Endothelial cell (in vitro differentiated cells): ENCODE results near the gene TPH2. TPM values are rescaled to one million over a fixed set of nuclear protein-coding genes. Genes with fewer than 3 reads are reported as not detected.

Source experiments
- DNase-seq: peaks from one replicate; pipeline ENCODE4 v3.0.0; 2021; ENCODE audit warnings: low spot score
- H3K27ac Mint-ChIP-seq: one replicate; pipeline ENCODE4 v1.8.0; 2021; ENCODE audit warnings: mixed read lengths, inconsistent platforms; ENCODE audit not compliant: unreplicated experiment
- H3K27me3 Mint-ChIP-seq: one replicate; pipeline ENCODE4 v1.8.0; 2021; ENCODE audit warnings: mild to moderate bottlenecking, moderate library complexity, mixed read lengths, inconsistent platforms; ENCODE audit not compliant: unreplicated experiment
- H3K36me3 Mint-ChIP-seq: one replicate; pipeline ENCODE4 v1.8.0; 2021; ENCODE audit warnings: mild to moderate bottlenecking, low read depth, mixed read lengths, inconsistent platforms; ENCODE audit not compliant: unreplicated experiment
- H3K4me1 Mint-ChIP-seq: one replicate; pipeline ENCODE4 v1.8.0; 2021; ENCODE audit warnings: mild to moderate bottlenecking, mixed read lengths, inconsistent platforms; ENCODE audit not compliant: unreplicated experiment
- H3K4me3 Mint-ChIP-seq: one replicate; pipeline ENCODE4 v1.8.0; 2021; ENCODE audit warnings: mild to moderate bottlenecking, mixed read lengths, inconsistent platforms; ENCODE audit not compliant: unreplicated experiment
- H3K9me3 Mint-ChIP-seq: one replicate; pipeline ENCODE4 v1.8.0; 2021; ENCODE audit warnings: mixed read lengths, inconsistent platforms; ENCODE audit not compliant: unreplicated experiment
- CTCF ChIP-seq: fragments of 200-600 bp; sonication (generic); IDR thresholded peaks from one replicate; pipeline ENCODE4 v1.5.0; 2021; ENCODE audit warnings: antibody characterized with exemption; ENCODE audit not compliant: unreplicated experiment
- long read RNA-seq: library from polyadenylated mRNA; unstranded; transcript quantifications from one replicate; pipeline ENCODE4 v2.0.0, GENCODE V29; 2020; ENCODE audit not compliant: unreplicated experiment
- total RNA-seq: library from RNA; stranded (reverse); fragmentation: NEBNext Ultra II Directional; extraction: Animal tissue kit (Norgen Biotek cat#: 25700); gene quantifications from one replicate; pipeline ENCODE4 v1.2.1, GENCODE V29; 2021; ENCODE audit not compliant: unreplicated experiment

TPH2 gene
- total RNA-seq, result 0.10 TPM
- long read RNA-seq, result 0 reads

- Mint-ChIP-seq H3K4me1 (peaks cover 12% of the 10 kb centered on the region), H3K4me3 (no peak within 1 kb of the TSS), H3K27ac (no peak within 1 kb of the TSS), H3K9me3 (no peaks in the 10 kb centered on the region), H3K36me3 (no peaks in the 10 kb centered on the region), H3K27me3 (peaks cover 2% of the 10 kb centered on the region)
- peak; percentile 76 for TF ChIP-seq CTCF
- DNase-seq, result peak; percentile 96
These were observed at the start of gene TPH2 for GRCh38 chr12:71938728-71939385. Gene TPH2 (plus strand): TSS chr12:71938845. CDS start chr12:71938987, 142 bp downstream.

- H3K36me3 Mint-ChIP-seq, result peaks cover 6% of the 10 kb centered on the region
- no peak for TF ChIP-seq CTCF
- no peak overlapping the region for H3K27ac Mint-ChIP-seq
- H3K4me3 Mint-ChIP-seq, result no peak overlapping the region
- no peaks in the 10 kb centered on the region for H3K27me3 Mint-ChIP-seq
- DNase-seq, result no peak
- no peaks in the 10 kb centered on the region for H3K9me3 Mint-ChIP-seq
- no peaks in the 10 kb centered on the region for H3K4me1 Mint-ChIP-seq
These were observed 48.2 kb upstream of the TPH2 start for GRCh38 chr12:71890475-71890874.

- H3K4me3 Mint-ChIP-seq, result no peak overlapping the region
- no peak for TF ChIP-seq CTCF
- no peaks in the 10 kb centered on the region for H3K27me3 Mint-ChIP-seq
- no peak overlapping the region for H3K27ac Mint-ChIP-seq
- no peak for DNase-seq
- H3K9me3 Mint-ChIP-seq, result no peaks in the 10 kb centered on the region
- H3K36me3 Mint-ChIP-seq, result no peaks in the 10 kb centered on the region
- H3K4me1 Mint-ChIP-seq, result no peaks in the 10 kb centered on the region
These were observed 46.6 kb upstream of the TPH2 start for GRCh38 chr12:71892059-71892458.

DNA sequence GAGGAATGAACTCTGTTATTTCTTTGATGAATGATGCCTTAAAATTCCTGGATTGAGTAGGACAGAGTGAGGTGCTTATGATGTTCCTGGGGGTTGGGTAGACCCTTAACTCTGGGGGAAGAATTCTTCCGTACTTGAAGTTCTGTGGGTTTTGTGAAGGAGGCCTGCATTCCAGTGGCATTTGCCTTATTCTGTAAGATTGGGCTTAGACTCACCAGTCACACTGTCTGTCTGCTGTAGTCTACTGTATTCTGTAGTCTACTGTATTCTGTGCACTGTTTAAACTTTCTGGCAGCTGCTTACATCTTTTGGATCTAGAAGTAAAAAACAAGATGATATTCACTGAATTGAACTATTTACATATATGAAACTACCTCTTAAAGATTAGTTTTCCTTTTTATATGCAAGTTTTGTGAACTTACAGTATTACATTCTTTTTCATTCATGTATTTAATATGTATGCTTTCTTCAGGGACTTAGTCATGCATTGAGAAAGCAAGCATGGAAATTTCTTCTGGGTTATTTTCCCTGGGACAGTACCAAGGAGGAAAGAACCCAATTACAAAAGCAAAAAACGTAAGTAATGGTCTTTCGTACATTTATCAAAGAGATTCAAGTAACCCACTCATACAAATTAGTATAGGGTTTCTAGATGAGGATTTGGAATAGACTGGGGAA is 42.3 kb upstream of the TPH2 start:
- no peak for DNase-seq
- Mint-ChIP-seq H3K9me3 (no peaks in the 10 kb centered on the region), H3K36me3 (no peaks in the 10 kb centered on the region), H3K4me1 (no peaks in the 10 kb centered on the region), H3K27me3 (no peaks in the 10 kb centered on the region), H3K27ac (no peak overlapping the region), H3K4me3 (no peak overlapping the region)
- TF ChIP-seq CTCF, result no peak

DNA sequence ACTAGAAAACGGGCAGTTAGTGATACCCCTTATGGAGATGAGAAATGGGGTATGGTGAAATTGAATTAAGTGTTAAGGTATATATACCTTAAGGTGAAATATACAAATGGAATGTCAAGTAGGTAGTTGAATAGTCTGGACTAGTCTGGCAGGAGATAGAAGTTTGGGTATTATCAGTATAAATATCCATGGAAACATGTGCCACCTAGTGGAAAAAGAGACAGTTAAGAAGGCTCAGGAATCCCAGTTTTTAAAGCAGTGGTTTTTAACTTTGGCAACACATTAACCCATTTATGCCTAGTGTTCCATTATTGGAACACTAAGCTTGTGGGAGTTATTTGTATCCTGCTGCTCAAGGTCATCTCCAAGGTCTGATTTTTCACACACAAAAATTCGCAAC is 38.6 kb upstream of the TPH2 start:
- Mint-ChIP-seq H3K9me3 (no peaks in the 10 kb centered on the region), H3K27ac (no peak overlapping the region), H3K4me1 (peaks cover 9% of the 10 kb centered on the region), H3K36me3 (peaks cover 9% of the 10 kb centered on the region), H3K4me3 (no peak overlapping the region), H3K27me3 (no peaks in the 10 kb centered on the region)
- TF ChIP-seq CTCF, result peak; percentile 28
- no peak for DNase-seq
